ENCODE results near the gene INPP4A. TPM values are rescaled to one million over a fixed set of nuclear protein-coding genes. Genes with fewer than 3 reads are reported as not detected.

INPP4A gene
- polyA plus RNA-seq, 2 of the 4 experiments (the other 2 are of a cell fraction) = 9.4 to 16.0 TPM

DNA sequence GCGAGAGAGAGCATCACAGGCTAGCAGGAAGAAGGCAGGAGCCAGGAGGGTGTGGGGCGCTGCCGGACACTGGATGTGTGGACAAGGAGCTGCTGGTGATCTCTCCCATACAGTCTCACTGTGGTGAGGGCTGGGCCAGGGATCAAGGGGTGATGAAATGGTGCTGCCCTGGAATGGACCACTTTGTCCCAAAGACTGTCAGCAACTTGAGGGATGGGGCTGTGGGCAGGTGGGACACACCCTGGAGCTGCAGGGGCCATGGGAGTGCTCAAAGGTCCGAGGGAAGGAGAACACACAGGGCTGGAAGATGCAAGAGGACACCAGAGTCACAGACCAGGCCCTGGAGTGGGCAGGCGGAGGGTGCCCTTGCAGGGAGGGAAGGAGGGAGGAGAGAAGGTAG lies 125.7 kb downstream of the INPP4A start:
- 98% methylated on average over 5 of the region's 5 CpGs for WGBS (ENCODE audit: missing lambda C conversion rate)

GRCh38 chr2:98571121-98571701 lies 126.6 kb downstream of the INPP4A start:
- Histone ChIP-seq H3K4me2 (no peak overlapping the region), H3K4me3 (no peak overlapping the region), H3K27ac (no peak overlapping the region), H3K9me3 (no peaks in the 10 kb centered on the region), H3K4me1 (no peaks in the 10 kb centered on the region)
- FAIRE-seq (no peak), ATAC-seq (no peak), DNase-seq (ENCODE audit: low read depth in 1 of 2, low spot score in 1 of 2) (no peak)
- CTCF ChIA-PET = interaction anchor here (2.4 to 5.1 kb wide), 4 partner anchors 8 to 159 kb away, joined by 9 to 20 read pairs (median 16); no protein-coding TSS in a partner anchor
- TF ChIP-seq MYC (IDR thresholded peaks at IDR 0.05; ENCODE audit: borderline replicate concordance, low read length) = no peak
- no peak for TF ChIP-seq ZC3H11A (IDR thresholded peaks at IDR 0.05)
- no peak for TF ChIP-seq HES2 (IDR thresholded peaks at IDR 0.05)
- no peak for TF ChIP-seq EP300 (IDR thresholded peaks at IDR 0.05)
- TF ChIP-seq HOXB5 (CRISPR knock-in tag; IDR thresholded peaks at IDR 0.05) = no peak
- TF ChIP-seq HDAC2 (IDR thresholded peaks at IDR 0.05) = no peak
- no peak for TF ChIP-seq PHF8 (IDR thresholded peaks at IDR 0.05; ENCODE audit: borderline replicate concordance, low read depth)
- no peak for TF ChIP-seq ELK1 (IDR thresholded peaks at IDR 0.05; ENCODE audit: low read depth, low read length)
- TF ChIP-seq TFCP2L1 (CRISPR knock-in tag; IDR thresholded peaks at IDR 0.05) = no peak
- no peak for TF ChIP-seq NPAS2 (CRISPR knock-in tag; IDR thresholded peaks at IDR 0.05; ENCODE audit: borderline replicate concordance)
- no peak for TF ChIP-seq ZNF302 (CRISPR knock-in tag; IDR thresholded peaks at IDR 0.05)
- no peak for TF ChIP-seq EHF (CRISPR knock-in tag; IDR thresholded peaks at IDR 0.05)
- TF ChIP-seq USF2 (IDR thresholded peaks at IDR 0.05) = no peak
- TF ChIP-seq KDM5A (IDR thresholded peaks at IDR 0.05) = no peak
- no peak for TF ChIP-seq CHD4 (IDR thresholded peaks at IDR 0.05; ENCODE audit: borderline replicate concordance)
- TF ChIP-seq EHMT2 (IDR thresholded peaks at IDR 0.05; ENCODE audit: low read depth) = no peak
- no peak for TF ChIP-seq CBX2 (IDR thresholded peaks at IDR 0.05; ENCODE audit: borderline replicate concordance, low read depth)
- TF ChIP-seq, protein P1, sequence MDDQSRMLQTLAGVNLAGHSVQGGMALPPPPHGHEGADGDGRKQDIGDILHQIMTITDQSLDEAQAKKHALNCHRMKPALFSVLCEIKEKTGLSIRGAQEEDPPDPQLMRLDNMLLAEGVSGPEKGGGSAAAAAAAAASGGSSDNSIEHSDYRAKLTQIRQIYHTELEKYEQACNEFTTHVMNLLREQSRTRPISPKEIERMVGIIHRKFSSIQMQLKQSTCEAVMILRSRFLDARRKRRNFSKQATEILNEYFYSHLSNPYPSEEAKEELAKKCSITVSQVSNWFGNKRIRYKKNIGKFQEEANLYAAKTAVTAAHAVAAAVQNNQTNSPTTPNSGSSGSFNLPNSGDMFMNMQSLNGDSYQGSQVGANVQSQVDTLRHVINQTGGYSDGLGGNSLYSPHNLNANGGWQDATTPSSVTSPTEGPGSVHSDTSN (IDR thresholded peaks at IDR 0.05) = no peak
- TF ChIP-seq MAFK (IDR thresholded peaks at IDR 0.05; ENCODE audit: partially characterized antibody) = no peak
- no peak for TF ChIP-seq CBX8 (IDR thresholded peaks at IDR 0.05)
- 94% methylated on average over 13 of the region's 13 CpGs for WGBS (ENCODE audit: missing lambda C conversion rate)
- POLR2A ChIA-PET = no interaction called here

More for the DNA sequence above, 125.7 kb downstream of the INPP4A start:
- Histone ChIP-seq H3K9me3 (no peaks in the 10 kb centered on the region), H3K27ac (no peak overlapping the region), H3K4me2 (no peak overlapping the region), H3K4me1 (no peaks in the 10 kb centered on the region), H3K4me3 (no peak overlapping the region)
- POLR2A ChIA-PET = no interaction called here
- CTCF ChIA-PET = interaction anchor here (0.5 to 5.1 kb wide), 7 partner anchors 9 to 266 kb away, joined by 3 to 20 read pairs (median 9); no protein-coding TSS in a partner anchor
- TF ChIP-seq HES2 (IDR thresholded peaks at IDR 0.05) (no peak), MAZ (IDR thresholded peaks at IDR 0.05; ENCODE audit: borderline replicate concordance, low read depth, low read length) (no peak), ZSCAN20 (CRISPR knock-in tag; IDR thresholded peaks at IDR 0.05) (no peak), HOXB5 (CRISPR knock-in tag; IDR thresholded peaks at IDR 0.05) (no peak), BHLHE40 (IDR thresholded peaks at IDR 0.05; ENCODE audit: low read depth, low read length) (no peak), MYC (IDR thresholded peaks at IDR 0.05; ENCODE audit: borderline replicate concordance, low read length) (no peak)
- DNase-seq (ENCODE audit: low read depth in 1 of 2, low spot score in 1 of 2) (no peak), FAIRE-seq (no peak), ATAC-seq (no peak)
